Epithelial cell of umbilical artery (primary cell): ENCODE data around the gene MIA. TPM values are rescaled to one million over a fixed set of nuclear protein-coding genes. Genes with fewer than 3 reads are reported as not detected.

Experiments
- total RNA-seq: library from RNA; depleted of rRNA; stranded (reverse); fragments of >200 nt; gene quantifications from 2 replicates; pipeline ENCODE4 v1.2.3, GENCODE V29; 2014

The MIA gene
- total RNA-seq: not detected in 2 replicates

GRCh38 chr19:40774916-40775631, at the start of gene MIA:
Gene MIA, plus strand, starts transcription at chr19:40775521. Its CDS starts 22 bp downstream, at chr19:40775543.

GRCh38 chr19:40750058-40750873, 25.1 kb upstream of the MIA start, which contains the start of gene ACTMAP:
Gene ACTMAP, minus strand, starts transcription at chr19:40750477. Its CDS starts 674 bp downstream, at chr19:40749803.

DNA sequence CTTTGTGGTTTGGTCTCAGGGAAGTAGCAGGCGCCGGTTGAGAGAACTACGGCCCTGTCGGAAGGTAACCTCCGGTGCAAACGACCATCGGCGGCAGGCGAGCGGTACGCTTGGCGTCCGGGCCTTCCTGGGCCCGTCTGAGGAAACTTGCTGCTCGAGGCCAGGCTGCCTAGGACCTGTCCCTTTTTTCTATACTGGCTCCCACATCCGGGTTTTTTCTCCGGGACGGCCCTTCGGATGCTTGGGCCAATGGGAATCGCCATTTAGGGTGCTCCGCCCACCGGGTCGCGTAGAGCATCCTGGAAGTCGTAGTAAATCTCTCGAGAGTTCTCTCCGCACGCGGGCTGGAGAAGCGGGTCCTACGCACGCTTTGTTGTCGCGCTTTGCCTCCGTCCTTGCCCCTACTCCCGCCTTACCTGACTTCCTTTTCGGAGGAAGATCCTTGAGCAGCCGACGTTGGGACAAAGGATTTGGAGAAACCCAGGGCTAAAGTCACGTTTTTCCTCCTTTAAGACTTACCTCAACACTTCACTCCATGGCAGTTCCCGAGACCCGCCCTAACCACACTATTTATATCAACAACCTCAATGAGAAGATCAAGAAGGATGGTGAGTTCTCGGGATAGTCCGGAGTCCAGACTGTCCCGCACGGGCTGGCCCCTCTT, 24.3 kb upstream of the MIA start, which contains the start of gene SNRPA:
SNRPA (plus strand) TSS at position 330 of the 664 bp plus-strand sequence; CDS start at position 536, 206 bp downstream.

GRCh38 chr19:40777937-40778705, 2.8 kb downstream of the MIA start, which contains the start of gene RAB4B:
Gene RAB4B, plus strand, starts transcription at chr19:40778247. Its CDS starts 129 bp downstream, at chr19:40778376.

GRCh38 chr19:40798683-40799557, 23.6 kb downstream of the MIA start, which contains the start of gene EGLN2:
Gene EGLN2, plus strand, starts transcription at chr19:40799191. Its CDS starts 1,382 bp downstream, at chr19:40800573.

Other genes with a start within 250 kb of the MIA start
- gene SHKBP1, start 198.6 kb upstream of the MIA start, total RNA-seq: 23.1 and 34.7 TPM in 2 replicates
- 8.2 and 19.2 TPM in 2 replicates for gene LTBP4, start 174.2 kb upstream of the MIA start, total RNA-seq
- 12.6 and 19.2 TPM in 2 replicates for gene NUMBL, start 84.9 kb upstream of the MIA start, total RNA-seq
- 23.4 and 24.7 TPM in 2 replicates for gene COQ8B, start 58.6 kb upstream of the MIA start, total RNA-seq
- gene ITPKC, start 58.4 kb upstream of the MIA start, total RNA-seq: 14.6 and 18.7 TPM in 2 replicates
- gene ACTMAP, start 25.0 kb upstream of the MIA start, total RNA-seq: under 0.01 and 0.65 TPM in 2 replicates
- 18.8 and 21.3 TPM in 2 replicates for gene SNRPA, start 24.3 kb upstream of the MIA start, total RNA-seq
- gene RAB4B, start 2.7 kb downstream of the MIA start, total RNA-seq: 11.4 and 11.6 TPM in 2 replicates
- 91.5 and 94.8 TPM in 2 replicates for gene EGLN2, start 23.7 kb downstream of the MIA start, total RNA-seq
- not detected in 2 replicates for gene CYP2A6, start 74.9 kb downstream of the MIA start, total RNA-seq
- not detected in 2 replicates for gene CYP2A7, start 106.7 kb downstream of the MIA start, total RNA-seq
- gene CYP2B6, start 215.8 kb downstream of the MIA start, total RNA-seq: not detected in 2 replicates